Lower lobe of right lung (tissue), 2 donors: ENCODE results near the gene GLYATL2. TPM values are rescaled to one million over a fixed set of nuclear protein-coding genes. Genes with fewer than 3 reads are reported as not detected.

ENCODE experiments used
- ATAC-seq, 2 donors: fragments of 200-7000 bp; cut with Tn5 transposase; one replicate each; pipeline ENCODE4 v1.9.1; 2020 to 2022; ENCODE audit warnings: mild to moderate bottlenecking in 2 of 2, moderate library complexity in 2 of 2
- DNase-seq: peaks from one replicate; pipeline ENCODE4 v3.0.0-alpha.2; 2020
- H3K27ac ChIP-seq: fragments of 200-600 bp; one replicate; pipeline ENCODE4 v1.8.0; 2022
- H3K27me3 ChIP-seq: fragments of 200-600 bp; one replicate; pipeline ENCODE4 v1.8.0; 2022; ENCODE audit warnings: low read depth
- H3K36me3 ChIP-seq: fragments of 200-600 bp; one replicate; pipeline ENCODE4 v1.8.0; 2022; ENCODE audit warnings: mild to moderate bottlenecking
- H3K4me1 ChIP-seq: fragments of 200-600 bp; one replicate; pipeline ENCODE4 v1.8.0; 2022
- H3K4me3 ChIP-seq: fragments of 200-600 bp; one replicate; pipeline ENCODE4 v1.8.0; 2022; ENCODE audit warnings: mild to moderate bottlenecking
- H3K9me3 ChIP-seq: fragments of 200-600 bp; one replicate; pipeline ENCODE4 v1.8.0; 2022
- CTCF ChIP-seq: fragments of 200-600 bp; IDR thresholded peaks from one replicate; pipeline ENCODE4 v1.8.0; 2022; ENCODE audit warnings: antibody characterized with exemption, mild to moderate bottlenecking
- intact Hi-C: fragments of 100-400 bp; cut with DNase I; formaldehyde crosslinking; loops from one replicate; pipeline ENCODE4 v1.11.0; 2022
- total RNA-seq: library from RNA; stranded (reverse); fragmentation: NEBNext Ultra II Directional; extraction: Animal tissue kit (Norgen Biotek cat#: 25700); gene quantifications from one replicate; pipeline ENCODE4 v1.2.1, GENCODE V29; 2021
- donor health status: DM: no; HTN: yes; CAD: no; lungs with severe emphysema.

The GLYATL2 gene
- total RNA-seq, 1 donor from 2014 or later, result not detected

- DNase-seq (no peak), ATAC-seq (no peak)
- intact Hi-C loops, result no loop called here
Observed at GRCh38 chr11:58861533-58861932, 17.0 kb upstream of the GLYATL2 start.

GRCh38 chr11:58856806-58857205 lies 12.3 kb upstream of the GLYATL2 start:
- TF ChIP-seq CTCF, result no peak
- ATAC-seq, result no peak
- H3K27me3 ChIP-seq, result no peaks in the 10 kb centered on the region
- DNase-seq, result no peak
- no peaks in the 10 kb centered on the region for H3K36me3 ChIP-seq
- H3K4me3 ChIP-seq, result no peak overlapping the region
- H3K9me3 ChIP-seq, result no peaks in the 10 kb centered on the region
- H3K27ac ChIP-seq, result no peak overlapping the region
- H3K4me1 ChIP-seq, result no peaks in the 10 kb centered on the region
- intact Hi-C loops, result no loop called here

More at GRCh38 chr11:58861533-58861932, 17.0 kb upstream of the GLYATL2 start:
- Histone ChIP-seq H3K9me3 (peaks cover 4% of the 10 kb centered on the region), H3K27me3 (no peaks in the 10 kb centered on the region), H3K4me3 (no peak overlapping the region), H3K4me1 (no peaks in the 10 kb centered on the region), H3K36me3 (no peaks in the 10 kb centered on the region), H3K27ac (no peak overlapping the region)
- TF ChIP-seq CTCF, result no peak

DNA sequence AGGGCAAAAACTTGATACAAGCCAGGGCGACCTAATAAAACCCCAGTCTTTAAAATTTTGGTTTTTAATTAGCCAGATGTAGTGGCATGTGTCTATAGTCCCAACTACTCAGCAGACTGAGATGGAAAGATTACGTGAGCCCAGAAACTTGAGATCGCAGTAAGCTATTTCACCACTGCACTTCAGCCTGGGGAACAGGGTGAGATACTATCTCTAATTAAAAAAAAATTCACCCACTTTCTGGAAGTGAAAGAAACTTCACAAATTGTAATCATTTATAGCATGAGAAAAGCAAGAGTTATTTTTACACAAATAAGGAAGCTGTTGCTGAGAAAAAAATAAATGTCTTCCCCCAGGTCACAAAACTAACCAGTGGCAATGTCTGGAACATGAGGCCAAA lies 882 bp upstream of the GLYATL2 start:
- ATAC-seq, result no peak
- intact Hi-C loops, result no loop called here
- no peak for TF ChIP-seq CTCF
- Histone ChIP-seq H3K4me3 (no peak overlapping the region), H3K36me3 (no peaks in the 10 kb centered on the region), H3K27ac (no peak overlapping the region), H3K9me3 (no peaks in the 10 kb centered on the region), H3K27me3 (no peaks in the 10 kb centered on the region), H3K4me1 (no peaks in the 10 kb centered on the region)
- DNase-seq, result no peak

- H3K9me3 ChIP-seq, result no peaks in the 10 kb centered on the region
- intact Hi-C loops, result no loop called here
Observed at GRCh38 chr11:58837707-58838388, 6.7 kb downstream of the GLYATL2 start.

GRCh38 chr11:58832056-58832645 lies 12.4 kb downstream of the GLYATL2 start:
- no peak for TF ChIP-seq CTCF
- no peak overlapping the region for H3K4me3 ChIP-seq
- no peaks in the 10 kb centered on the region for H3K27me3 ChIP-seq
- peaks cover under 1% of the 10 kb centered on the region for H3K9me3 ChIP-seq
- no peak overlapping the region for H3K27ac ChIP-seq
- intact Hi-C loops, result no loop called here
- DNase-seq (no peak), ATAC-seq (no peak)
- H3K36me3 ChIP-seq, result no peaks in the 10 kb centered on the region
- H3K4me1 ChIP-seq, result no peaks in the 10 kb centered on the region

More at GRCh38 chr11:58837707-58838388, 6.7 kb downstream of the GLYATL2 start:
- no peak for ATAC-seq
- no peak for TF ChIP-seq CTCF
- H3K27me3 ChIP-seq, result no peaks in the 10 kb centered on the region
- H3K27ac ChIP-seq, result no peak overlapping the region
- no peak overlapping the region for H3K4me3 ChIP-seq
- DNase-seq, result no peak
- no peaks in the 10 kb centered on the region for H3K4me1 ChIP-seq
- H3K36me3 ChIP-seq, result no peaks in the 10 kb centered on the region
